HEK293 (cell line): ENCODE measurements around the gene GRIP1.

Experiments
- CTCF ChIA-PET: fragments of 350-600 bp; formaldehyde crosslinking; extraction: SDS; loops from one replicate; lab custom pipeline; 2021; ENCODE audit warnings: antibody characterized with exemption; lab: Yijun Ruan, JAX
- POLR2A ChIA-PET: fragments of 300-600 bp; formaldehyde crosslinking; extraction: SDS; loops from one replicate; lab custom pipeline; 2020; ENCODE audit warnings: antibody characterized with exemption, inconsistent platforms; lab: Yijun Ruan, JAX
- H3K27ac ChIP-seq: fragments of 200-500 bp; sonication (Bioruptor generic); 2 replicates; pipeline ENCODE4 v1.5.1; 2014; ENCODE audit warnings: low read depth, low read length, control low read depth, inconsistent platforms; ENCODE audit errors: extremely low read depth
- H3K36me3 ChIP-seq, 2 experiments: fragments of 200-500 bp in 1 of 2; sonication (Bioruptor generic) in 1 of 2; 1 replicate in 1 of 2; 2 replicates in 1 of 2; pipeline ENCODE4 v1.5.1; 2014 to 2017; ENCODE audit warnings: inconsistent platforms in 2 of 2, low read length in 2 of 2; ENCODE audit not compliant: control insufficient read depth in 2 of 2, insufficient read depth in 1 of 2
- H3K4me1 ChIP-seq: fragments of 200-500 bp; sonication (Bioruptor generic); 2 replicates; pipeline ENCODE4 v1.5.1; 2014; ENCODE audit warnings: mild to moderate bottlenecking, low read length, inconsistent platforms; ENCODE audit not compliant: control insufficient read depth, insufficient read depth
- H3K4me3 ChIP-seq: 2 replicates; pipeline ENCODE4 v1.5.1; 2011; ENCODE audit warnings: low read depth, mild to moderate bottlenecking, control low read depth, low read length, moderate library complexity
- H3K9me3 ChIP-seq: fragments of 200-500 bp; sonication (Bioruptor generic); 2 replicates; pipeline ENCODE4 v1.5.1; 2014; ENCODE audit warnings: low read depth, low read length, inconsistent platforms; ENCODE audit not compliant: control insufficient read depth, insufficient read depth
- GFI1B ChIP-seq: fragments of 450-650 bp; formaldehyde crosslinking; IDR thresholded peaks from 2 replicates; pipeline ENCODE4 v1.5.1; 2016; ENCODE audit warnings: missing biosample characterization, missing genetic modification characterization
- GLIS2 ChIP-seq: fragments of 450-650 bp; formaldehyde crosslinking; IDR thresholded peaks from 2 replicates; pipeline ENCODE4 v1.5.1; 2016; ENCODE audit warnings: missing biosample characterization, missing genetic modification characterization
- IKZF3 ChIP-seq: fragments of 450-650 bp; IDR thresholded peaks from 2 replicates; pipeline ENCODE4 v1.5.0; 2018; ENCODE audit warnings: missing biosample characterization, mild to moderate bottlenecking, missing genetic modification characterization, moderate library complexity
- OSR2 ChIP-seq: fragments of 450-650 bp; formaldehyde crosslinking; IDR thresholded peaks from 2 replicates; pipeline ENCODE4 v1.5.1; 2016; ENCODE audit warnings: missing biosample characterization, missing genetic modification characterization
- OVOL3 ChIP-seq: fragments of 450-650 bp; formaldehyde crosslinking; IDR thresholded peaks from 2 replicates; pipeline ENCODE4 v1.5.1; 2016; ENCODE audit warnings: missing biosample characterization, missing genetic modification characterization
- SETDB1 ChIP-seq: IDR thresholded peaks from one replicate; pipeline ENCODE4 v1.6.1; 2017; ENCODE audit warnings: mild to moderate bottlenecking, low read length, moderate library complexity, mixed read lengths; ENCODE audit not compliant: insufficient read length
- TCF7L2 ChIP-seq: IDR thresholded peaks from 2 replicates; pipeline ENCODE4 v1.6.1; 2011; ENCODE audit warnings: low read depth, mild to moderate bottlenecking, inconsistent platforms, low read length, moderate library complexity, borderline replicate concordance
- ZFP41 ChIP-seq: fragments of 450-650 bp; formaldehyde crosslinking; IDR thresholded peaks from 2 replicates; pipeline ENCODE4 v1.5.1; 2016; ENCODE audit warnings: missing biosample characterization, missing genetic modification characterization, borderline replicate concordance
- ZNF23 ChIP-seq: fragments of 450-650 bp; formaldehyde crosslinking; IDR thresholded peaks from 2 replicates; pipeline ENCODE4 v1.5.1; 2016; ENCODE audit warnings: missing biosample characterization, missing genetic modification characterization, borderline replicate concordance
- ZNF274 ChIP-seq, 2 experiments: fragments of 200-500 bp in 1 of 2; fragments of 450-650 bp in 1 of 2; sonication (Bioruptor generic) in 1 of 2; formaldehyde crosslinking in 1 of 2; IDR thresholded peaks; 2 replicates each; pipeline versions ENCODE4 v1.5.1 to v1.6.1; 2014 to 2016; ENCODE audit warnings: borderline replicate concordance in 1 of 2, inconsistent platforms in 1 of 2, low read length in 1 of 2, missing biosample characterization in 1 of 2, missing genetic modification characterization in 1 of 2
- ZNF292 ChIP-seq: fragments of 450-650 bp; formaldehyde crosslinking; IDR thresholded peaks from 2 replicates; pipeline ENCODE4 v1.5.1; 2016; ENCODE audit warnings: low read depth, missing biosample characterization, missing genetic modification characterization, borderline replicate concordance
- ZNF324 ChIP-seq: fragments of 450-650 bp; formaldehyde crosslinking; IDR thresholded peaks from 2 replicates; pipeline ENCODE4 v1.5.1; 2016; ENCODE audit warnings: missing biosample characterization, missing genetic modification characterization
- ZNF354C ChIP-seq: fragments of 450-650 bp; formaldehyde crosslinking; IDR thresholded peaks from 2 replicates; pipeline ENCODE4 v1.5.1; 2016; ENCODE audit warnings: missing biosample characterization, missing genetic modification characterization, low read depth, borderline replicate concordance
- ZNF423 ChIP-seq: fragments of 450-650 bp; formaldehyde crosslinking; IDR thresholded peaks from 2 replicates; pipeline ENCODE4 v1.5.1; 2016; ENCODE audit warnings: missing biosample characterization, missing genetic modification characterization
- ZNF426 ChIP-seq: fragments of 450-650 bp; formaldehyde crosslinking; IDR thresholded peaks from 2 replicates; pipeline ENCODE4 v1.5.1; 2017; ENCODE audit warnings: missing biosample characterization, missing genetic modification characterization, mild to moderate bottlenecking, inconsistent platforms, moderate library complexity
- ZNF48 ChIP-seq: fragments of 450-650 bp; formaldehyde crosslinking; IDR thresholded peaks from 2 replicates; pipeline ENCODE4 v1.5.1; 2016; ENCODE audit warnings: missing biosample characterization, missing genetic modification characterization
- ZNF521 ChIP-seq: fragments of 450-650 bp; formaldehyde crosslinking; IDR thresholded peaks from 2 replicates; pipeline ENCODE4 v1.5.1; 2017; ENCODE audit warnings: missing biosample characterization, mild to moderate bottlenecking, missing genetic modification characterization
- ZNF558 ChIP-seq: fragments of 450-650 bp; formaldehyde crosslinking; IDR thresholded peaks from 2 replicates; pipeline ENCODE4 v1.5.1; 2016; ENCODE audit warnings: missing biosample characterization, missing genetic modification characterization
- ZNF621 ChIP-seq: fragments of 450-650 bp; formaldehyde crosslinking; IDR thresholded peaks from 2 replicates; pipeline ENCODE4 v1.5.1; 2017; ENCODE audit warnings: missing biosample characterization, missing genetic modification characterization
- ZNF624 ChIP-seq: fragments of 450-650 bp; formaldehyde crosslinking; IDR thresholded peaks from 2 replicates; pipeline ENCODE4 v1.5.1; 2017; ENCODE audit warnings: missing biosample characterization, missing genetic modification characterization
- ZNF747 ChIP-seq: fragments of 450-650 bp; formaldehyde crosslinking; IDR thresholded peaks from 2 replicates; pipeline ENCODE4 v1.5.1; 2016; ENCODE audit warnings: missing biosample characterization, missing genetic modification characterization
- ZNF776 ChIP-seq: fragments of 450-650 bp; formaldehyde crosslinking; IDR thresholded peaks from 2 replicates; pipeline ENCODE4 v1.5.0; 2017; ENCODE audit warnings: missing biosample characterization, missing genetic modification characterization, borderline replicate concordance
- ZNF785 ChIP-seq: fragments of 450-650 bp; formaldehyde crosslinking; IDR thresholded peaks from 2 replicates; pipeline ENCODE4 v1.5.1; 2016; ENCODE audit warnings: missing biosample characterization, missing genetic modification characterization
- TF ChIP-seq, protein P1 (sequence below): fragments of 450-650 bp; formaldehyde crosslinking; IDR thresholded peaks from 2 replicates; pipeline ENCODE4 v1.5.1; 2017; ENCODE audit warnings: missing biosample characterization, mild to moderate bottlenecking, missing genetic modification characterization, moderate library complexity
- TF ChIP-seq, protein P2 (sequence below): fragments of 450-650 bp; formaldehyde crosslinking; IDR thresholded peaks from 2 replicates; pipeline ENCODE4 v1.5.1; 2016; ENCODE audit warnings: missing biosample characterization, missing genetic modification characterization, low read depth

Gene GRIP1

GRCh38 chr12:66620026-66620425 is 58.9 kb downstream of the GRIP1 start:
- ChIA-PET CTCF (no interaction called here), POLR2A (no interaction called here)

DNA sequence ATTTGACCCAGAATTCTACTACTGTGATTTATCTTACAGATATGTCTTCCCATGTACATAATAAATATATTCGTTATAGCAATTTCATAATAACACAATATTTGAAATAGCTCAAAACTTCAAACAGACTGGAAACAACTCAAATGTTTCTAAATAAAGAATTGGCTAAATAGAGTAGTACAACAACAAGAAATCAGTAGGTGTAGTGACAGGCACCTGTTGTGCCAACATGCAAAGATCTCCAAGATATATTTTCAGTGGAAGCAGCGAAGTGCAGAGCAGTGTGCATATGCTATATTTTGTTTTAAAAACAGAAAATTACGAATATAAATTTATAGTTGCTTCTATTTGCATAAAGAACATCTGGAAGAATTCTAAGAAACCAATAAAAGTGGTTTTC is 60.9 kb downstream of the GRIP1 start:
- no peak overlapping the region for H3K27ac ChIP-seq
- CTCF ChIA-PET: interaction anchor here (2.0 kb wide), 1 partner anchor 10 kb away, joined by 4 read pairs; no protein-coding TSS in a partner anchor
- TF ChIP-seq ZNF354C (tag by site-specific recombination): no peak
- TF ChIP-seq ZNF558 (tag by site-specific recombination): no peak
- TF ChIP-seq GFI1B (tag by site-specific recombination): no peak
- TF ChIP-seq GLIS2 (tag by site-specific recombination): no peak
- TF ChIP-seq ZNF324 (tag by site-specific recombination): no peak
- TF ChIP-seq OVOL3 (tag by site-specific recombination): no peak
- TF ChIP-seq ZFP41 (tag by site-specific recombination): no peak
- TF ChIP-seq OSR2 (tag by site-specific recombination): no peak
- no peak for TF ChIP-seq ZNF274 (IDR thresholded peaks at IDR 0.05; ENCODE audit: low read length)
- no peak for TF ChIP-seq ZNF274 (tag by site-specific recombination; IDR thresholded peaks at IDR 0.05; ENCODE audit: borderline replicate concordance)
- TF ChIP-seq, protein P1, sequence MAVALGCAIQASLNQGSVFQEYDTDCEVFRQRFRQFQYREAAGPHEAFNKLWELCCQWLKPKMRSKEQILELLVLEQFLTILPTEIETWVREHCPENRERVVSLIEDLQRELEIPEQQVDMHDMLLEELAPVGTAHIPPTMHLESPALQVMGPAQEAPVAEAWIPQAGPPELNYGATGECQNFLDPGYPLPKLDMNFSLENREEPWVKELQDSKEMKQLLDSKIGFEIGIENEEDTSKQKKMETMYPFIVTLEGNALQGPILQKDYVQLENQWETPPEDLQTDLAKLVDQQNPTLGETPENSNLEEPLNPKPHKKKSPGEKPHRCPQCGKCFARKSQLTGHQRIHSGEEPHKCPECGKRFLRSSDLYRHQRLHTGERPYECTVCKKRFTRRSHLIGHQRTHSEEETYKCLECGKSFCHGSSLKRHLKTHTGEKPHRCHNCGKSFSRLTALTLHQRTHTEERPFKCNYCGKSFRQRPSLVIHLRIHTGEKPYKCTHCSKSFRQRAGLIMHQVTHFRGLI (tag by site-specific recombination): no peak
- TF ChIP-seq ZNF426 (tag by site-specific recombination): no peak
- no peak for TF ChIP-seq ZNF624 (tag by site-specific recombination)
- no peak for TF ChIP-seq ZNF776 (tag by site-specific recombination)
- no peak for TF ChIP-seq ZNF785 (tag by site-specific recombination)
- TF ChIP-seq SETDB1: no peak
- TF ChIP-seq, protein P2, sequence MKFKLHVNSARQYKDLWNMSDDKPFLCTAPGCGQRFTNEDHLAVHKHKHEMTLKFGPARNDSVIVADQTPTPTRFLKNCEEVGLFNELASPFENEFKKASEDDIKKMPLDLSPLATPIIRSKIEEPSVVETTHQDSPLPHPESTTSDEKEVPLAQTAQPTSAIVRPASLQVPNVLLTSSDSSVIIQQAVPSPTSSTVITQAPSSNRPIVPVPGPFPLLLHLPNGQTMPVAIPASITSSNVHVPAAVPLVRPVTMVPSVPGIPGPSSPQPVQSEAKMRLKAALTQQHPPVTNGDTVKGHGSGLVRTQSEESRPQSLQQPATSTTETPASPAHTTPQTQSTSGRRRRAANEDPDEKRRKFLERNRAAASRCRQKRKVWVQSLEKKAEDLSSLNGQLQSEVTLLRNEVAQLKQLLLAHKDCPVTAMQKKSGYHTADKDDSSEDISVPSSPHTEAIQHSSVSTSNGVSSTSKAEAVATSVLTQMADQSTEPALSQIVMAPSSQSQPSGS (tag by site-specific recombination): no peak
- TF ChIP-seq ZNF23 (tag by site-specific recombination): no peak
- TF ChIP-seq, all 188 proteins: peak for 0
- POLR2A ChIA-PET: no interaction called here
- Histone ChIP-seq H3K9me3 (no peaks in the 10 kb centered on the region), H3K36me3 (no peaks in the 10 kb centered on the region), H3K4me1 (peaks cover 6% of the 10 kb centered on the region; the same call in 1 of the 2 replicates), H3K4me3 (no peak overlapping the region)

More at GRCh38 chr12:66620026-66620425, 58.9 kb downstream of the GRIP1 start:
- TF ChIP-seq ZNF292 (tag by site-specific recombination): no peak
- TF ChIP-seq ZNF621 (tag by site-specific recombination): no peak
- TF ChIP-seq ZNF747 (tag by site-specific recombination): no peak
- TF ChIP-seq IKZF3 (tag by site-specific recombination): no peak
- no peak for TF ChIP-seq TCF7L2
- no peak for TF ChIP-seq ZNF423 (tag by site-specific recombination)
- TF ChIP-seq ZNF48 (tag by site-specific recombination): no peak
- TF ChIP-seq ZNF521 (tag by site-specific recombination): no peak
- TF ChIP-seq, all 188 proteins: peak for 0
- no peaks in the 10 kb centered on the region for H3K36me3 ChIP-seq
- no peak overlapping the region for H3K4me3 ChIP-seq
- H3K9me3 ChIP-seq: no peaks in the 10 kb centered on the region
- H3K27ac ChIP-seq: no peak overlapping the region
- H3K4me1 ChIP-seq: peaks cover 6% of the 10 kb centered on the region; the same call in 1 of the 2 replicates
